H7 (cell line): ENCODE results near the gene BLVRA. TPM values are rescaled to one million over a fixed set of nuclear protein-coding genes. Genes with fewer than 3 reads are reported as not detected.
"Not testable (repeated sequence)": the region's sequence is repeated elsewhere in the genome, so short reads cannot be mapped to it uniquely, and the experiment has no call there.

ENCODE experiments used
- DNase-seq: peaks from one replicate; pipeline ENCODE4 v3.0.0; 2012
- H3K27me3 ChIP-seq: 2 replicates; pipeline ENCODE4 v1.6.0; 2011; ENCODE audit warnings: mild to moderate bottlenecking, low read length; ENCODE audit not compliant: control insufficient read depth, insufficient read depth
- H3K36me3 ChIP-seq: replicated peaks from 2 replicates; pipeline ENCODE4 v1.5.1; 2011; ENCODE audit warnings: low read length; ENCODE audit not compliant: control insufficient read depth, insufficient read depth
- H3K4me3 ChIP-seq: 2 replicates; pipeline ENCODE4 v1.5.1; 2011; ENCODE audit warnings: low read depth, mild to moderate bottlenecking, control low read depth, low read length, moderate library complexity; ENCODE audit not compliant: insufficient read depth
- total RNA-seq: library from RNA; depleted of rRNA; stranded (reverse); fragments of >200 nt; shearing (Covaris generic); gene quantifications from 2 replicates; pipeline ENCODE4 v1.2.3, GENCODE V29; 2014

BLVRA gene
- total RNA-seq, 1 experiment from 2014 or later = 18.1 TPM

DNA sequence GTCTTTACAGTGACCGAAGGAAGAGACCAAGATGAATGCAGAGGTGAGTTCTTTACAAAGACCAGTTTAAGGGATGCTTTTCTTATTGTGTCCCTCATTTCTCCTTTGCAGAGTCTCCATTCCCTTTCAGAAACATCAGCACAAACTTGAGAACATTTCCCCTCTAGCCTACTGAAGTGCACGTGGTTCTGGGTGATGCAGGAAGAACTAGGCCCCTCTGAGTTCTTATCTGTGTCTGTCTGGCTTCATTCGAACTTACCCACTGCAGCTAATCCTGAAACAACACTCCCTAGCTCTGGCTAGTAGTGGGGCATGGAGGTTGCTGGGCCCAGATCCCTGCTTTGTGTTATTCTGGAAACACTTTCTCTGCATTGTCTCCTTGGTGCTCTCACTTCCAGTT is 12.6 kb downstream of the BLVRA start:
- DNase-seq = no peak
- no peaks in the 10 kb centered on the region for H3K27me3 ChIP-seq
- peaks cover 1% of the 10 kb centered on the region for H3K36me3 ChIP-seq
- no peak overlapping the region for H3K4me3 ChIP-seq

- no peaks in the 10 kb centered on the region for H3K27me3 ChIP-seq
- peaks cover 1% of the 10 kb centered on the region for H3K36me3 ChIP-seq
- DNase-seq = no peak
- no peak overlapping the region for H3K4me3 ChIP-seq
Observed at GRCh38 chr7:43771573-43771972, 13.1 kb downstream of the BLVRA start.

DNA sequence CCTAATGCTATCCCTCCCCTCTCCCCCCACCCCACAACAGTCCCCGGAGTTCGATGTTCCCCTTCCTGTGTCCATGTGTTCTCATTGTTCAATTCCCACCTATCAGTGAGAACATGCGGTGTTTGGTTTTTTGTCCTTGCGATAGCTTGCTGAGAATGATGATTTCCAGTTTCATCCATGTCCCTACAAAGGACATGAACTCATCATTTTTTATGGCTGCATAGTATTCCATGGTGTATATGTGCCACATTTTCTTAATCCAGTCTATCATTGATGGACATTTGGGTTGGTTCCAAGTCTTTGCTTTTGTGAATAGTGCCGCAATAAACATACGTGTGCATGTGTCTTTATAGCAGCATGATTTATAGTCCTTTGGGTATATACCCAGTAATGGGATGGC is 14.8 kb downstream of the BLVRA start:
- H3K36me3 ChIP-seq, H3K4me3 ChIP-seq, H3K27me3 ChIP-seq, DNase-seq: not testable (repeated sequence)

DNA sequence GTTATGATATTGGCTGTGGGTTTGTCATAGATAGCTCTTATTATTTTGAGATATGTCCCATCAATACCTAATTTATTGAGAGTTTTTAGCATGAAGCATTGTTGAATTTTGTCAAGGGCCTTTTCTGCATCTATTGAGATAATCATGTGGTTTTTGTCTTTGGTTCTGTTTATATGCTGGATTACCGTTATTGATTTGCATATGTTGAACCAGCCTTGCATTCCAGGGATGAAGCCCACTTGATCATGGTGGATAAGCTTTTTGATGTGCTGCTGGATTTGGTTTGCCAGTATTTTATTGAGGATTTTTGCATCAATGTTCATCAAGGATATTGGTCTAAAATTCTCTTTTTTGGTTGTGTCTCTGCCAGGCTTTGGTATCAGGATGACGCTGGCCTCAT is 16.8 kb downstream of the BLVRA start:
- not testable (repeated sequence) for H3K4me3 ChIP-seq, H3K27me3 ChIP-seq, H3K36me3 ChIP-seq, DNase-seq

DNA sequence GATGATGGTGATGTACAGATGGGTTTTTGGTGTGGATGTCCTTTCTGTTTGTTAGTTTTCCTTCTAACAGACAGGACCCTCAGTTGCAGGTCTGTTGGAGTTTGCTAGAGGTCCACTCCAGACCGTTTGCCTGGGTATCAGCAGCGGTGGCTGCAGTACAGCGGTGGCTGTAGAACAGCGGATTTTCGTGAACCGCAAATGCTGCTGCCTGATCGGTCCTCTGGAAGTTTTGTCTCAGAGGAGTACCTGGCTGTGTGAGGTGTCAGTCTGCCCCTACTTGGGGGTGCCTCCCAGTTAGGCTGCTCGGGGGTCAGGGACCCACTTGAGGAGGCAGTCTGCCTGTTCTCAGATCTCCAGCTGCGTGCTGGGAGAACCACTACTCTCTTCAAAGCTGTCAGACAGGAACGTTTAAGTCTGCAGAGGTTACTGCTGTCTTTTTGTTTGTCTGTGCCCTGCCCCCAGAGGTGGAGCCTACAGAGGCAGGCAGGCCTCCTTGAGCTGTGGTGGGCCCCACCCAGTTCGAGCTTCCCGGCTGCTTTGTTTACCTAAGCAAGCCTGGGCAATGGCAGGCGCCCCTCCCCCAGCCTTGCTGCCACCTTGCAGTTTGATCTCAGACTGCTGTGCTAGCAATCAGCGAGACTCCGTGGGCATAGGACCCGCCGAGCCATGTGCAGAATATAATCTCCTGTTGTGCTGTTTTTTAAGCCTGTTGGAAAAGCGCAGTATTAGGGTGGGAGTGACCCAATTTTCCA is 20.0 kb downstream of the BLVRA start:
- not testable (repeated sequence) for H3K27me3 ChIP-seq, H3K36me3 ChIP-seq, DNase-seq
- peak overlapping the region; percentile 14; the same call in 1 of the 2 replicates for H3K4me3 ChIP-seq

GRCh38 chr7:43779045-43779812 is 20.7 kb downstream of the BLVRA start:
- no peak for DNase-seq
- H3K36me3 ChIP-seq = no peaks in the 10 kb centered on the region
- H3K4me3 ChIP-seq = peak overlapping the region; percentile 14; the same call in 1 of the 2 replicates
- H3K27me3 ChIP-seq = no peaks in the 10 kb centered on the region

DNA sequence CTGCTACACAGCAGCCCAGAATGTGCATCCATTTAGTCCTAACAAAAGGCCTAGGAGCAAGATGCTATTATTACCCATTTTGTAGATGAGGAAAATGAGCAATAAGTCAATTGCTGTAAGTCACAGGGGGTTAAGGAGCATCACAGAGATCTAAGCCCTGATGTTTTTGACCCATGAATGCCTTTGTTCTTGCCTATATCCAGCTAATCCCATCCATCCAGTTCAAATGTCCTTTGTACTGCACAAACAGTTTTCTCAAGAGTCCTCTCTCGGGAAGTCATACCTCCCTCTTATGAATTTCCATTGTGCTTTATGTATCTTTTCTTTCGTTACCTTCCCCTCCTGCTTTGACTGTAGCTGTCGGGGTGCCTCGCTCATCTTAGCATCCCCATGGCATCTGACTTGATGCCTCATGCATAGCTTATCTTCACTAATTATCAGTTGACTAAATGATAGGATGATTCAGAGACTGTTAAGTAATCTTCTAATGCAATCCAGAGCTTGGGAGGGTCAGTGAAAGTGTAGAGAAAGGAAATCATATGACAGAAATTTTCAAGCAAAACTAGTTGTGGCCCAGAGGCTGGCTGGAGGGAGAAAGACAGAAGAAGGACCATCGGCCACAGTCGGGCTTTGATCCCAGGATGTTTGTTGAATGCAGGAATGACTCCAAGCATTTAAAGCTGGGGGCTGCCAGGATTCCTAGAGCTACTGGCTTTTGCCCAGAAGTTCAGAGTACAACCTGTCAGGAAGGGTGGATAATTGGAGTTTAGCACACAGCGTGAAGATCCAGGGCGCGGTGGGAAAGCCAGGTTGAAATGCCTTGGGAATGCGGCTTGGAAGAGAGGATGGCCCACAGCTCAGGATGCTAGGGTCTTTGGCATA is 23.5 kb downstream of the BLVRA start:
- H3K27me3 ChIP-seq = no peaks in the 10 kb centered on the region
- no peak overlapping the region for H3K4me3 ChIP-seq
- H3K36me3 ChIP-seq = no peaks in the 10 kb centered on the region
- DNase-seq = no peak

GRCh38 chr7:43782768-43783555 is 24.5 kb downstream of the BLVRA start:
- H3K36me3 ChIP-seq = no peaks in the 10 kb centered on the region; the same call in 1 of the 2 replicates
- H3K4me3 ChIP-seq = no peak overlapping the region
- no peak for DNase-seq
- H3K27me3 ChIP-seq = no peaks in the 10 kb centered on the region

GRCh38 chr7:43784030-43784584 is 25.6 kb downstream of the BLVRA start:
- Histone ChIP-seq H3K36me3 (no peaks in the 10 kb centered on the region; the same call in 1 of the 2 replicates), H3K4me3 (no peak overlapping the region), H3K27me3 (no peaks in the 10 kb centered on the region)
- DNase-seq = no peak

DNA sequence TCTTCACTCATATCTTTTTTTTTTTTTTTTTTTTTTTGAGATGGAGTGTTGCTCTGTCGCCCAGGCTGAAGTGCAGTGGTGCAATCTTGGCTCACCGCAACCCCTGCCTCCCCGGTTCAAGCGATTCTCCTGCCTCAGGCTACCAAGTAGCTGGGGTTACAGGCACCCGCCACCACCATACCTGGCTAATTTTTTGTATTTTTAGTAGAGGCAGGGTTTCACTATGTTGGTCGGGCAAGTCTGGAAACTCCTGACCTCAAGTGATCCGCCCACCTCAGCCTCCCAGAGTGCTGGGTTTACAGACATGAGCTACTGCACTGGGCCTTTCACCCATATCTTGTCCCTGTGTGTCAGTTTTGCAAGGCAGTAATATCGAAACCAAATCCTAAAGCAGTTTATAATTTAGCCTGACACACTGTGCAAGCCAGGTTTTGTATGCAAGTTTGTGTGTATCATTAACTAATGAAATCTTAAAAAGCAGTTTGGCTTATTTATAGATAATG is 26.2 kb downstream of the BLVRA start:
- not testable (repeated sequence) for H3K36me3 ChIP-seq, H3K4me3 ChIP-seq, H3K27me3 ChIP-seq, DNase-seq

GRCh38 chr7:43785420-43785819 is 26.9 kb downstream of the BLVRA start:
- Histone ChIP-seq H3K27me3 (no peaks in the 10 kb centered on the region), H3K36me3 (no peaks in the 10 kb centered on the region; the same call in 1 of the 2 replicates), H3K4me3 (no peak overlapping the region)
- no peak for DNase-seq

DNA sequence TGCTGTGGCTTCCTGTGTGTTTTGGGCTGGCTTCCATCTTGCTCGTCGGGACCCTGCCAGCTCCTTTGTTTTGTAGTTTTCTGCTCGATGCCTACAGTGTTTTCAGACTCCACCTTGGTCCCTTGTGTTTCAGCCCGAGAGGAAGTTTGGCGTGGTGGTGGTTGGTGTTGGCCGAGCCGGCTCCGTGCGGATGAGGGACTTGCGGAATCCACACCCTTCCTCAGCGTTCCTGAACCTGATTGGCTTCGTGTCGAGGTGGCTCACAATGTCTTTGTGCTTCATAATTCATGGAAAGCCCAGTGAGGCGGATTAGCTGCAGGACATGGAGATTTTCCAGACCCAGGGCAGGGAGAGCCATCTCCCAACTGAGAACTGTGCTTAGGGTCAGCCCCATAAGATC is 29.3 kb downstream of the BLVRA start:
- no peaks in the 10 kb centered on the region for H3K27me3 ChIP-seq
- H3K4me3 ChIP-seq = no peak overlapping the region
- H3K36me3 ChIP-seq = peaks cover 1% of the 10 kb centered on the region
- no peak for DNase-seq

DNA sequence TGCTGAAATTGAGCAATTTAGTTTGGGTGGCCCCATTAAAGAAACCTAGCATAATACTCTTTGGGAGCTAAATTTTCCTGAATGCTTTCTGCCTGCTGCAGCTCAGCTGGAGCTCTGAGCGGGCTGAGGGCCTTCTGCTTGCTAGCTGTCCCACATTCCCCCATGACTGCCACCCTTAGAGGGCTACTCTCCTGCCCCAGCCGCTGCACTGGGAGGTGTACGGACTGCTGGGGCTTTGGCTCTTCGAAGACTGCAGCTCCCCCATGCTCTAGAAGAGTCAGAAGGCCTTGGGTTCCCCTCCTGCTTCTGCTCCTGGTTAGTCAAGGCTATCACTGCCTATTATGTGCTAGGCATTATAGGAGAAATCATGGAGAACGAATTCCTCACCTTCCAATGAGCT is 31.5 kb downstream of the BLVRA start:
- DNase-seq = no peak
- H3K27me3 ChIP-seq = no peaks in the 10 kb centered on the region
- no peak overlapping the region for H3K4me3 ChIP-seq
- peaks cover 1% of the 10 kb centered on the region for H3K36me3 ChIP-seq
